GM21723 (cell line): Measurements from ENCODE around the gene TUBG1.

Experiments
- ATAC-seq: cut with Tn5 transposase; IDR thresholded peaks from one replicate; pipeline ENCODE4 v1.9.1; 2021; ENCODE audit warnings: mild to moderate bottlenecking, moderate library complexity; ENCODE audit not compliant: unreplicated experiment

Gene TUBG1

GRCh38 chr17:42578282-42578869 is 31.1 kb upstream of the TUBG1 start:
- peak; percentile 54 for ATAC-seq

- ATAC-seq, result no peak
These were observed 29.5 kb upstream of the TUBG1 start for GRCh38 chr17:42579794-42580551.

- ATAC-seq, result no peak
These were observed 27.7 kb upstream of the TUBG1 start for GRCh38 chr17:42581744-42582270.

GRCh38 chr17:42584880-42585279 is 24.6 kb upstream of the TUBG1 start:
- ATAC-seq, result no peak

- no peak for ATAC-seq
These were observed 24.1 kb upstream of the TUBG1 start for GRCh38 chr17:42585353-42585752.

GRCh38 chr17:42586514-42587230 is 22.8 kb upstream of the TUBG1 start:
- no peak for ATAC-seq

GRCh38 chr17:42590886-42591285 is 18.6 kb upstream of the TUBG1 start:
- no peak for ATAC-seq

- ATAC-seq, result no peak
These were observed 18.1 kb upstream of the TUBG1 start for GRCh38 chr17:42591411-42591810.

GRCh38 chr17:42596386-42596785 is 13.1 kb upstream of the TUBG1 start:
- no peak for ATAC-seq

- ATAC-seq, result no peak
These were observed 10.6 kb upstream of the TUBG1 start for GRCh38 chr17:42598905-42599304.

- no peak for ATAC-seq
These were observed 6.2 kb upstream of the TUBG1 start for GRCh38 chr17:42603318-42603717.

- ATAC-seq, result no peak
These were observed 1.7 kb upstream of the TUBG1 start for GRCh38 chr17:42607769-42608168.

- peak; percentile 34 for ATAC-seq
These were observed 940 bp upstream of the TUBG1 start for GRCh38 chr17:42608305-42609181.

GRCh38 chr17:42609814-42610801 is 625 bp downstream of the TUBG1 start:
- peak; percentile 8 for ATAC-seq

- ATAC-seq, result no peak
These were observed 2.5 kb downstream of the TUBG1 start for GRCh38 chr17:42612013-42612412.

- ATAC-seq, result no peak
These were observed 4.3 kb downstream of the TUBG1 start for GRCh38 chr17:42613699-42614295.

GRCh38 chr17:42617956-42618431 is 8.5 kb downstream of the TUBG1 start:
- ATAC-seq, result peak; percentile 37

GRCh38 chr17:42618442-42619150 is 9.1 kb downstream of the TUBG1 start:
- peak; percentile 75 for ATAC-seq
